Stomach (tissue), 9 donors: ENCODE results near the gene SNX33. TPM values are rescaled to one million over a fixed set of nuclear protein-coding genes. Genes with fewer than 3 reads are reported as not detected.
"Not testable (repeated sequence)": the region's sequence is repeated elsewhere in the genome, so short reads cannot be mapped to it uniquely, and the experiment has no call there.

Experiments
- DNase-seq, 2 donors: peaks; one replicate each; pipeline versions ENCODE4 v3.0.0 to v3.0.0-alpha.2; 2013 to 2019
- H3K27ac ChIP-seq, 5 donors: fragments of 200-600 bp in 4 of 5; sonication (generic) in 4 of 5; one replicate each; pipeline ENCODE4 v1.5.1; 2013 to 2019; ENCODE audit warnings: mild to moderate bottlenecking in 1 of 5, moderate library complexity in 1 of 5
- H3K27me3 ChIP-seq, 3 donors: fragments of 200-600 bp; sonication (generic); one replicate each; pipeline ENCODE4 v1.5.1; 2017 to 2019; ENCODE audit warnings: mixed run types in 1 of 3
- H3K36me3 ChIP-seq, 4 donors: fragments of 200-600 bp; sonication (generic); 1 replicate in 3 of 4; 2 replicates in 1 of 4; pipeline ENCODE4 v1.5.1; 2016 to 2019
- H3K4me1 ChIP-seq, 4 donors: fragments of 200-600 bp; sonication (generic); one replicate each; pipeline ENCODE4 v1.5.1; 2016 to 2019
- H3K4me3 ChIP-seq, 4 donors: fragments of 200-600 bp; sonication (generic) in 3 of 4; one replicate each; pipeline ENCODE4 v1.5.1; 2016 to 2019; ENCODE audit warnings: mild to moderate bottlenecking in 1 of 4
- H3K9me3 ChIP-seq, 4 donors: fragments of 200-600 bp; sonication (generic); one replicate each; pipeline ENCODE4 v1.5.1; 2016 to 2019
- EP300 ChIP-seq: sonication (generic); formaldehyde crosslinking; IDR thresholded peaks from one replicate; pipeline ENCODE4 v1.6.1; 2017; ENCODE audit warnings: antibody characterized with exemption
- POLR2A ChIP-seq, 4 donors: fragments of 450-650 bp; IDR thresholded peaks; one replicate each; pipeline ENCODE4 v1.6.1; 2016; ENCODE audit warnings: antibody characterized with exemption in 4 of 4, control low read depth in 2 of 4, mild to moderate bottlenecking in 1 of 4, moderate library complexity in 1 of 4
- POLR2AphosphoS5 ChIP-seq, 3 donors: sonication (generic); formaldehyde crosslinking; IDR thresholded peaks; one replicate each; pipeline ENCODE4 v1.6.1; 2016; ENCODE audit warnings: antibody characterized with exemption in 3 of 3
- WGBS, 5 donors: extraction: QIAGEN DNeasy Blood & Tissue Kit in 3 of 5; methylation state at CpG; one replicate each; pipeline versions ENCODE4 v1.1.5 to v1.1.7; 2013 to 2018; 5-methylcytosine and 5-hydroxymethylcytosine counted together
- intact Hi-C: fragments of 100-400 bp; cut with DNase I; formaldehyde crosslinking; loops from one replicate; pipeline ENCODE4 v1.15.1; 2023; ENCODE audit warnings: low total_unique reads
- polyA plus RNA-seq, 3 donors: library from polyadenylated mRNA; stranded (reverse); fragments of 200-250 nt; gene quantifications; one replicate each; pipeline ENCODE4 v1.2.3, GENCODE V29; 2013
- total RNA-seq, 5 donors: library from RNA; depleted of rRNA; stranded (reverse); fragments of >200 nt; gene quantifications; one replicate each; pipeline versions ENCODE4 v1.1.0 to v1.2.3, GENCODE V29; 2014 to 2016
- TF ChIP-seq, protein P1 (sequence below), 7 experiments: fragments of 450-650 bp in 4 of 7; fragments of 200-600 bp in 3 of 7; sonication (generic) in 3 of 7; IDR thresholded peaks; one replicate each; pipeline ENCODE4 v1.5.1; 2016 to 2019; ENCODE audit warnings: antibody characterized with exemption in 7 of 7, control low read depth in 2 of 7, mild to moderate bottlenecking in 1 of 7
- donor health status: healthy with polysubstance abuse.
- donor health status: Bipolar disorder and iron deficiency.
- donor health status: healthy.

SNX33 gene
- total and polyA plus RNA-seq, 8 donors, result 11.0 to 36.8 (median 16.1) TPM

DNA sequence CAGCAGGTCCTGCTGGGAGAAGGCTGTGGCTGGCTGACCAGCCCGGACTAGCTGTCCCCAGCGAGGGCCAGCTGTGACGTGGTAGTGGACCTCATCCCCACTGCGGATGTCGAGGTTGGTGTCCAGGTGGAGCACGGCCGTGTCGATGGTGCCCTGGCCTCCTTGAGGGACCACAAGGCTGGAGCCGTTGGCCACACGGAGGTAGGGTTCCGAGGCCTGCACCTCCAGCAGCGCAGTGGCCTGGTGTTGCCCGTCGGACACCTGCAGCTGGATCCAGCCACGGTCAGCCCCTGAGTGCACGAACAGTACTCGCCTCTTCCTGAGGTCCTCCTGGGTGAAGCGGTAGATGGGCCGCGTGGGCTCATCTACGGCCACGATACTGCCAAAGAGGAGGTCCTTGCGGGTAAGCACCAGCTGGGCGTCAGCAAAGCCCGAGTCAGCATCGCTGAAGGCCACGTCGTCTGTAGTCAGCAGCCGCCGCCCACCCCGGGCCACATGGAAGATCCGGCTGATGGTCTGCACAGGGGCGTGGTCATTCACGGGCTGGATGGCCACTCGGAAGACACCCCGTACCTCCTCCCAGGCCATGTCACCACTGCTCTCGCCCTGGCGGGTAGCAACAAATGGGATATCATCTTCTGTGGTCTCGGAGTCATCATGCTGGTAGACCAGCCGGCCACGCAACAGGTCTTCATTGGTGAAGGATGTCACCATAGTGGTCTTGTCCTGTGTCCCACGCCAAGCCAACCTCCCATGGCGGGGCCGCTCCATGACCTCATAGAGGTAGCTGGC, 40.0 kb downstream of the SNX33 start:
- TF ChIP-seq POLR2AphosphoS5 (IDR thresholded peaks at IDR 0.05) (no peak), POLR2A (IDR thresholded peaks at IDR 0.05) (no peak), EP300 (no peak)
- TF ChIP-seq, protein P1, sequence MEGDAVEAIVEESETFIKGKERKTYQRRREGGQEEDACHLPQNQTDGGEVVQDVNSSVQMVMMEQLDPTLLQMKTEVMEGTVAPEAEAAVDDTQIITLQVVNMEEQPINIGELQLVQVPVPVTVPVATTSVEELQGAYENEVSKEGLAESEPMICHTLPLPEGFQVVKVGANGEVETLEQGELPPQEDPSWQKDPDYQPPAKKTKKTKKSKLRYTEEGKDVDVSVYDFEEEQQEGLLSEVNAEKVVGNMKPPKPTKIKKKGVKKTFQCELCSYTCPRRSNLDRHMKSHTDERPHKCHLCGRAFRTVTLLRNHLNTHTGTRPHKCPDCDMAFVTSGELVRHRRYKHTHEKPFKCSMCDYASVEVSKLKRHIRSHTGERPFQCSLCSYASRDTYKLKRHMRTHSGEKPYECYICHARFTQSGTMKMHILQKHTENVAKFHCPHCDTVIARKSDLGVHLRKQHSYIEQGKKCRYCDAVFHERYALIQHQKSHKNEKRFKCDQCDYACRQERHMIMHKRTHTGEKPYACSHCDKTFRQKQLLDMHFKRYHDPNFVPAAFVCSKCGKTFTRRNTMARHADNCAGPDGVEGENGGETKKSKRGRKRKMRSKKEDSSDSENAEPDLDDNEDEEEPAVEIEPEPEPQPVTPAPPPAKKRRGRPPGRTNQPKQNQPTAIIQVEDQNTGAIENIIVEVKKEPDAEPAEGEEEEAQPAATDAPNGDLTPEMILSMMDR (IDR thresholded peaks at IDR 0.05), result no peak
- peaks cover 5 to 28% (median 13%) of the 10 kb centered on the region in 4 donors for H3K4me1 ChIP-seq
- no peaks in the 10 kb centered on the region for H3K9me3 ChIP-seq
- H3K36me3 ChIP-seq, result peaks cover 4 to 79% (median 45%) of the 10 kb centered on the region in 4 donors
- no peak for DNase-seq
- intact Hi-C loops, result loop anchor here (10.0 kb wide), 1 partner anchor 117 kb away; no protein-coding TSS in a partner anchor
- no peaks in the 10 kb centered on the region for H3K27me3 ChIP-seq
- H3K4me3 ChIP-seq, result no peak overlapping the region
- WGBS, 5 donors, result 83 to 93% (median 91%) methylated on average over 20 to 44 of the region's 44 CpGs
- no peak overlapping the region for H3K27ac ChIP-seq

GRCh38 chr15:75688278-75688557, 40.5 kb downstream of the SNX33 start:
- H3K9me3 ChIP-seq, result no peaks in the 10 kb centered on the region
- H3K27me3 ChIP-seq, result no peaks in the 10 kb centered on the region
- H3K4me1 ChIP-seq, result peaks cover 5 to 26% (median 14%) of the 10 kb centered on the region in 4 donors
- H3K27ac ChIP-seq, result no peak overlapping the region
- intact Hi-C loops, result loop anchor here (10.0 kb wide), 1 partner anchor 117 kb away; no protein-coding TSS in a partner anchor
- DNase-seq, result no peak
- no peak overlapping the region for H3K4me3 ChIP-seq
- TF ChIP-seq POLR2AphosphoS5 (IDR thresholded peaks at IDR 0.05) (no peak), POLR2A (IDR thresholded peaks at IDR 0.05) (no peak), EP300 (no peak)
- TF ChIP-seq, protein P1 (IDR thresholded peaks at IDR 0.05), result no peak
- peaks cover 4 to 77% (median 43%) of the 10 kb centered on the region in 4 donors for H3K36me3 ChIP-seq
- WGBS, 5 donors, result 82 to 92% (median 92%) methylated on average over 7 of the region's 7 CpGs

- Histone ChIP-seq H3K9me3 (no peaks in the 10 kb centered on the region), H3K27me3 (no peaks in the 10 kb centered on the region), H3K4me1 (peaks cover 6 to 26% (median 14%) of the 10 kb centered on the region in 4 donors), H3K4me3 (no peak overlapping the region), H3K27ac (no peak overlapping the region), H3K36me3 (peaks cover 4 to 77% (median 41%) of the 10 kb centered on the region in 4 donors)
- intact Hi-C loops, result loop anchor here (10.0 kb wide), 1 partner anchor 116 kb away; no protein-coding TSS in a partner anchor
- no peak for DNase-seq
- WGBS, 5 donors, result 89 to 96% (median 94%) methylated on average over 8 to 26 of the region's 26 CpGs
- TF ChIP-seq POLR2AphosphoS5 (IDR thresholded peaks at IDR 0.05) (no peak), POLR2A (IDR thresholded peaks at IDR 0.05) (no peak), EP300 (no peak)
- TF ChIP-seq, protein P1 (IDR thresholded peaks at IDR 0.05), result no peak
These were observed 41.1 kb downstream of the SNX33 start for GRCh38 chr15:75688831-75689230.

GRCh38 chr15:75689429-75689828, 41.7 kb downstream of the SNX33 start:
- not testable (repeated sequence) for H3K27ac ChIP-seq, H3K27me3 ChIP-seq, H3K9me3 ChIP-seq, H3K4me3 ChIP-seq, DNase-seq
- peaks cover 4 to 73% (median 39%) of the 10 kb centered on the region in 4 donors for H3K36me3 ChIP-seq
- WGBS, 5 donors, result 81 to 93% (median 91%) methylated on average over 6 to 20 of the region's 20 CpGs
- intact Hi-C loops, result loop anchor here (10.0 kb wide), 1 partner anchor 115 kb away; no protein-coding TSS in a partner anchor
- peaks cover 11 to 27% (median 18%) of the 10 kb centered on the region in 4 donors for H3K4me1 ChIP-seq

GRCh38 chr15:75692311-75692710, 44.6 kb downstream of the SNX33 start:
- H3K9me3 ChIP-seq, intact Hi-C loops, DNase-seq, H3K4me3 ChIP-seq, H3K27ac ChIP-seq, H3K27me3 ChIP-seq: not testable (repeated sequence)
- peaks cover 4 to 54% (median 29%) of the 10 kb centered on the region in 4 donors for H3K36me3 ChIP-seq
- H3K4me1 ChIP-seq, result peaks cover 24 to 43% (median 35%) of the 10 kb centered on the region in 4 donors
- WGBS, 5 donors, result 58 to 75% (median 71%) methylated on average over 4 of the region's 4 CpGs

DNA sequence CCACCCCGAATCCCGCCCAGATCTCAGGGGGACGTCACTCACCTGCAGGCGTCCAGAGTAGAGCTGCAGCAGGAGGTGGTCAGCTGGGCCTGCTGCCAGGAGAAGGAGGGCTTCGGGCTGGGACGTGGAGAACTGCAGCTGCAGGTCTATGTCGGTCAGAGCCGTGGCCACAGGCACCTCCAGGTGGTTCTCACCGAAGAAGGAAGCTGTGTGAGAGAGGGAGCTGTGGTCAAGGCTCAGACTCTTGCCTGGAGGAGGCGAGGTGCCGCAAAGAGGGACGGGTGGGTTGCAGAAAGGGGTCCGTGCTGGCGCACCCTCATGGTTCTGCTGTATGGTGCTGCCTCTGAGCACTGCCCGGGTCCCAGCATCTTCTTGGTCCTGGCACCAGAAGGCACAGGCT, 45.3 kb downstream of the SNX33 start:
- intact Hi-C loops, H3K4me3 ChIP-seq, DNase-seq, H3K9me3 ChIP-seq, H3K27me3 ChIP-seq: not testable (repeated sequence)
- Histone ChIP-seq H3K36me3 (peaks cover 0 to 47% (median 24%) of the 10 kb centered on the region in 4 donors), H3K27ac (peak overlapping the region in 3 of 5 donors; percentile 79 to 94 (median 84)), H3K4me1 (peaks cover 24 to 50% (median 36%) of the 10 kb centered on the region in 4 donors)
- WGBS, 5 donors, result 62 to 81% (median 73%) methylated on average over 5 to 11 of the region's 15 CpGs
